ENCODE data around the gene SMYD3.

DNA sequence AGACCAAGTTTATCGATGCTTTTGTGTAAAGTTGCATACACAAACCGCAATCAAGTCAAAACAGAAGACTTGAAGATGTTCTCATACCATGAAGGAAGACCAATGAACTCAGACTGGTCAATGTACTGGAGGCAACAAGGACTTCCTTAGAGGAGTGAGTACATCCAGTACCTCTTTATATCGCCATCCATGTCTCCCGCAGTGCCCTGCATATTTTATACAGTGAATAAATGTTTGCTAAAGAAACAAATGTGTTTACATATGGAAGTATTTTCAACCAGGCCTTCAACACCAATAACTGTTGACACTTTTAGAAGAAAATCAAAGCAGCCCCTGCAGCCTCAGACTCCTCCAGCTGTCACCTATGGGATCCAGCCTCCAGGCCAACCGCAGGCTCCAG lies 125.6 kb downstream of the SMYD3 start:
- TF ChIP-seq POLR2AphosphoS5 (IDR thresholded peaks at IDR 0.05; ENCODE audit: insufficient read depth in 1 of 2, low read depth in 1 of 2): no peak
- TF ChIP-seq, protein P1, sequence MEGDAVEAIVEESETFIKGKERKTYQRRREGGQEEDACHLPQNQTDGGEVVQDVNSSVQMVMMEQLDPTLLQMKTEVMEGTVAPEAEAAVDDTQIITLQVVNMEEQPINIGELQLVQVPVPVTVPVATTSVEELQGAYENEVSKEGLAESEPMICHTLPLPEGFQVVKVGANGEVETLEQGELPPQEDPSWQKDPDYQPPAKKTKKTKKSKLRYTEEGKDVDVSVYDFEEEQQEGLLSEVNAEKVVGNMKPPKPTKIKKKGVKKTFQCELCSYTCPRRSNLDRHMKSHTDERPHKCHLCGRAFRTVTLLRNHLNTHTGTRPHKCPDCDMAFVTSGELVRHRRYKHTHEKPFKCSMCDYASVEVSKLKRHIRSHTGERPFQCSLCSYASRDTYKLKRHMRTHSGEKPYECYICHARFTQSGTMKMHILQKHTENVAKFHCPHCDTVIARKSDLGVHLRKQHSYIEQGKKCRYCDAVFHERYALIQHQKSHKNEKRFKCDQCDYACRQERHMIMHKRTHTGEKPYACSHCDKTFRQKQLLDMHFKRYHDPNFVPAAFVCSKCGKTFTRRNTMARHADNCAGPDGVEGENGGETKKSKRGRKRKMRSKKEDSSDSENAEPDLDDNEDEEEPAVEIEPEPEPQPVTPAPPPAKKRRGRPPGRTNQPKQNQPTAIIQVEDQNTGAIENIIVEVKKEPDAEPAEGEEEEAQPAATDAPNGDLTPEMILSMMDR (IDR thresholded peaks at IDR 0.05): no peak
